Measurements from ENCODE around the gene XDH. TPM values are rescaled to one million over a fixed set of nuclear protein-coding genes. Genes with fewer than 3 reads are reported as not detected.

XDH gene
- total RNA-seq, 2 experiments from 2014 or later = 0.15 to 0.17 TPM

GRCh38 chr2:31302940-31303563 lies 111.5 kb downstream of the XDH start:
- Mint-ChIP-seq H3K27me3 (peaks cover 24% of the 10 kb centered on the region), H3K27ac (no peak overlapping the region), H3K4me1 (no peaks in the 10 kb centered on the region), H3K4me3 (no peak overlapping the region), H3K9me3 (no peaks in the 10 kb centered on the region), H3K36me3 (ENCODE audit: low read depth) (no peaks in the 10 kb centered on the region)
- POLR2A ChIA-PET = no interaction called here
- DNase-seq = no peak
- CTCF ChIA-PET = interaction anchor here (2.5 kb wide), 1 partner anchor 10 kb away, joined by 10 read pairs; no protein-coding TSS in a partner anchor

GRCh38 chr2:31300309-31300708 lies 114.2 kb downstream of the XDH start:
- no peak for DNase-seq

GRCh38 chr2:31299547-31299946 lies 115.0 kb downstream of the XDH start:
- DNase-seq = no peak
- H3K4me3 Mint-ChIP-seq = no peak overlapping the region
- peaks cover 2% of the 10 kb centered on the region for H3K27me3 Mint-ChIP-seq
- H3K36me3 Mint-ChIP-seq (ENCODE audit: low read depth) = no peaks in the 10 kb centered on the region
- no peaks in the 10 kb centered on the region for H3K9me3 Mint-ChIP-seq
- CTCF ChIA-PET = no interaction called here
- POLR2A ChIA-PET = no interaction called here
- H3K27ac Mint-ChIP-seq = no peak overlapping the region
- H3K4me1 Mint-ChIP-seq = no peaks in the 10 kb centered on the region

More at GRCh38 chr2:31300309-31300708, 114.2 kb downstream of the XDH start:
- CTCF ChIA-PET = no interaction called here
- POLR2A ChIA-PET = no interaction called here
- no peaks in the 10 kb centered on the region for H3K36me3 Mint-ChIP-seq (ENCODE audit: low read depth)
- H3K4me1 Mint-ChIP-seq = no peaks in the 10 kb centered on the region
- H3K27me3 Mint-ChIP-seq = peaks cover 2% of the 10 kb centered on the region
- H3K27ac Mint-ChIP-seq = no peak overlapping the region
- H3K9me3 Mint-ChIP-seq = no peaks in the 10 kb centered on the region
- no peak overlapping the region for H3K4me3 Mint-ChIP-seq

- Mint-ChIP-seq H3K9me3 (no peaks in the 10 kb centered on the region), H3K27me3 (peaks cover 2% of the 10 kb centered on the region), H3K4me1 (no peaks in the 10 kb centered on the region), H3K36me3 (ENCODE audit: low read depth) (no peaks in the 10 kb centered on the region), H3K27ac (no peak overlapping the region), H3K4me3 (no peak overlapping the region)
- POLR2A ChIA-PET = no interaction called here
- CTCF ChIA-PET = interaction anchor here (0.6 kb wide), 1 partner anchor 1219 kb away, joined by 3 read pairs; no protein-coding TSS in a partner anchor
- no peak for DNase-seq
These were observed 116.8 kb downstream of the XDH start for GRCh38 chr2:31297751-31298150.

- ChIA-PET POLR2A (no interaction called here), CTCF (interaction anchor here (0.7 kb wide), 1 partner anchor 1989 kb away, joined by 4 read pairs; no protein-coding TSS in a partner anchor)
- Mint-ChIP-seq H3K4me3 (no peak overlapping the region), H3K27ac (no peak overlapping the region), H3K27me3 (peaks cover 2% of the 10 kb centered on the region), H3K36me3 (ENCODE audit: low read depth) (no peaks in the 10 kb centered on the region), H3K9me3 (peaks cover 3% of the 10 kb centered on the region), H3K4me1 (no peaks in the 10 kb centered on the region)
- no peak for DNase-seq
These were observed 117.8 kb downstream of the XDH start for GRCh38 chr2:31296641-31297287.

GRCh38 chr2:31294196-31294595 lies 120.3 kb downstream of the XDH start:
- CTCF ChIA-PET = interaction anchor here (1.3 kb wide), 1 partner anchor 13 kb away, joined by 3 read pairs; no protein-coding TSS in a partner anchor
- Mint-ChIP-seq H3K27ac (no peak overlapping the region), H3K27me3 (no peaks in the 10 kb centered on the region), H3K9me3 (peaks cover 3% of the 10 kb centered on the region), H3K4me3 (no peak overlapping the region), H3K36me3 (ENCODE audit: low read depth) (no peaks in the 10 kb centered on the region), H3K4me1 (no peaks in the 10 kb centered on the region)
- POLR2A ChIA-PET = no interaction called here
- DNase-seq = no peak

GRCh38 chr2:31287654-31288053 lies 126.9 kb downstream of the XDH start:
- ChIA-PET CTCF (interaction anchor here (1.7 kb wide), 1 partner anchor 13 kb away, joined by 6 read pairs; no protein-coding TSS in a partner anchor), POLR2A (no interaction called here)
- H3K4me1 Mint-ChIP-seq = peaks cover 1% of the 10 kb centered on the region
- H3K27me3 Mint-ChIP-seq = no peaks in the 10 kb centered on the region
- DNase-seq = no peak
- no peak overlapping the region for H3K27ac Mint-ChIP-seq
- H3K4me3 Mint-ChIP-seq = no peak overlapping the region
- H3K9me3 Mint-ChIP-seq = peaks cover 3% of the 10 kb centered on the region
- no peaks in the 10 kb centered on the region for H3K36me3 Mint-ChIP-seq (ENCODE audit: low read depth)

GRCh38 chr2:31286961-31287550 lies 127.5 kb downstream of the XDH start:
- Mint-ChIP-seq H3K27ac (no peak overlapping the region), H3K4me1 (peaks cover 1% of the 10 kb centered on the region), H3K9me3 (no peaks in the 10 kb centered on the region), H3K27me3 (no peaks in the 10 kb centered on the region), H3K36me3 (ENCODE audit: low read depth) (no peaks in the 10 kb centered on the region), H3K4me3 (no peak overlapping the region)
- DNase-seq = no peak
- POLR2A ChIA-PET = no interaction called here
- CTCF ChIA-PET = interaction anchor here (1.7 kb wide), 1 partner anchor 13 kb away, joined by 6 read pairs; no protein-coding TSS in a partner anchor

GRCh38 chr2:31286230-31286629 lies 128.3 kb downstream of the XDH start:
- CTCF ChIA-PET = interaction anchor here (1.7 kb wide), 1 partner anchor 12 kb away, joined by 6 read pairs; no protein-coding TSS in a partner anchor
- H3K27ac Mint-ChIP-seq = no peak overlapping the region

More at GRCh38 chr2:31286230-31286629, 128.3 kb downstream of the XDH start:
- POLR2A ChIA-PET = no interaction called here
- Mint-ChIP-seq H3K9me3 (no peaks in the 10 kb centered on the region), H3K36me3 (ENCODE audit: low read depth) (no peaks in the 10 kb centered on the region), H3K4me3 (no peak overlapping the region), H3K27me3 (no peaks in the 10 kb centered on the region), H3K4me1 (peaks cover 1% of the 10 kb centered on the region)
- no peak for DNase-seq

Other genes with a start within 250 kb of the XDH start
- under 1 TPM; 0.10 to 0.12 TPM for gene CAPN14, start 197.2 kb downstream of the XDH start, total RNA-seq
- gene EHD3, start 180.6 kb downstream of the XDH start, total RNA-seq = under 1 TPM; 0.44 to 0.50 TPM
- gene SRD5A2, start 166.2 kb upstream of the XDH start, total RNA-seq = not detected

Data from activated CD4-positive, alpha-beta T cell treated with anti-CD3 and anti-CD28 coated beads, Interleukin-2, amount 10 ng/mL, durations not matched to agents 7 days and 5 days (primary cell).